RWPE2 (cell line): Measurements from ENCODE around the gene PCDHGA9.
"Not testable (repeated sequence)": the region's sequence is repeated elsewhere in the genome, so short reads cannot be mapped to it uniquely, and the experiment has no call there.

ENCODE experiments used
- ATAC-seq: fragments of 200-7000 bp; cut with Tn5 transposase; 3 replicates; pipeline ENCODE4 v1.9.1; 2021; ENCODE audit warnings: low read depth
- DNase-seq: peaks from one replicate; pipeline ENCODE4 v3.0.0-alpha.2; 2020; ENCODE audit warnings: low spot score
- H3K27ac ChIP-seq: fragments of 450-650 bp; 2 replicates; pipeline ENCODE4 v1.5.1; 2017; ENCODE audit warnings: mild to moderate bottlenecking; ENCODE audit not compliant: poor library complexity, severe bottlenecking
- H3K27me3 ChIP-seq: fragments of 250-450 bp; sonication (Bioruptor Pico); 2 replicates; pipeline ENCODE4 v1.5.1; 2021; ENCODE audit warnings: mild to moderate bottlenecking, moderate library complexity; ENCODE audit not compliant: insufficient read depth, poor library complexity, severe bottlenecking
- H3K36me3 ChIP-seq: fragments of 250-450 bp; sonication (Bioruptor Pico); 2 replicates; pipeline ENCODE4 v1.5.1; 2020; ENCODE audit warnings: low read depth, mild to moderate bottlenecking, moderate library complexity
- H3K4me1 ChIP-seq: fragments of 250-450 bp; sonication (Bioruptor Pico); 2 replicates; pipeline ENCODE4 v1.5.1; 2021; ENCODE audit warnings: mild to moderate bottlenecking, moderate library complexity; ENCODE audit not compliant: insufficient read depth, poor library complexity, severe bottlenecking
- H3K4me3 ChIP-seq: fragments of 250-450 bp; sonication (Bioruptor Pico); 2 replicates; pipeline ENCODE4 v1.5.1; 2021; ENCODE audit warnings: mild to moderate bottlenecking, moderate library complexity; ENCODE audit not compliant: severe bottlenecking
- H3K9me3 ChIP-seq: fragments of 250-450 bp; sonication (Bioruptor Pico); 2 replicates; pipeline ENCODE4 v1.5.1; 2021; ENCODE audit warnings: mild to moderate bottlenecking, moderate library complexity; ENCODE audit not compliant: severe bottlenecking
- TF ChIP-seq, protein P1 (sequence below): fragments of 450-650 bp; IDR thresholded peaks from one replicate; pipeline ENCODE4 v1.5.1; 2017; ENCODE audit warnings: mild to moderate bottlenecking, moderate library complexity; ENCODE audit not compliant: poor library complexity, severe bottlenecking

Gene PCDHGA9

GRCh38 chr5:141403387-141403786 is 809 bp downstream of the PCDHGA9 start:
- no peak overlapping the region for H3K27ac ChIP-seq
- H3K27me3 ChIP-seq = peaks cover 16% of the 10 kb centered on the region
- ATAC-seq (no peak), DNase-seq (no peak)
- H3K4me3 ChIP-seq = no peak overlapping the region
- peaks cover 14% of the 10 kb centered on the region for H3K36me3 ChIP-seq
- TF ChIP-seq, protein P1, sequence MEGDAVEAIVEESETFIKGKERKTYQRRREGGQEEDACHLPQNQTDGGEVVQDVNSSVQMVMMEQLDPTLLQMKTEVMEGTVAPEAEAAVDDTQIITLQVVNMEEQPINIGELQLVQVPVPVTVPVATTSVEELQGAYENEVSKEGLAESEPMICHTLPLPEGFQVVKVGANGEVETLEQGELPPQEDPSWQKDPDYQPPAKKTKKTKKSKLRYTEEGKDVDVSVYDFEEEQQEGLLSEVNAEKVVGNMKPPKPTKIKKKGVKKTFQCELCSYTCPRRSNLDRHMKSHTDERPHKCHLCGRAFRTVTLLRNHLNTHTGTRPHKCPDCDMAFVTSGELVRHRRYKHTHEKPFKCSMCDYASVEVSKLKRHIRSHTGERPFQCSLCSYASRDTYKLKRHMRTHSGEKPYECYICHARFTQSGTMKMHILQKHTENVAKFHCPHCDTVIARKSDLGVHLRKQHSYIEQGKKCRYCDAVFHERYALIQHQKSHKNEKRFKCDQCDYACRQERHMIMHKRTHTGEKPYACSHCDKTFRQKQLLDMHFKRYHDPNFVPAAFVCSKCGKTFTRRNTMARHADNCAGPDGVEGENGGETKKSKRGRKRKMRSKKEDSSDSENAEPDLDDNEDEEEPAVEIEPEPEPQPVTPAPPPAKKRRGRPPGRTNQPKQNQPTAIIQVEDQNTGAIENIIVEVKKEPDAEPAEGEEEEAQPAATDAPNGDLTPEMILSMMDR = no peak
- H3K4me1 ChIP-seq = peaks cover 3% of the 10 kb centered on the region
- peaks cover 33% of the 10 kb centered on the region for H3K9me3 ChIP-seq

- peak; percentile 73; the same call in 2 of the 3 replicates for ATAC-seq
- peaks cover 21% of the 10 kb centered on the region for H3K9me3 ChIP-seq
- TF ChIP-seq, protein P1 = peak; percentile 60
- H3K27me3 ChIP-seq, DNase-seq, H3K36me3 ChIP-seq, H3K27ac ChIP-seq, H3K4me1 ChIP-seq: not testable (repeated sequence)
- H3K4me3 ChIP-seq = peak within 1 kb of the TSS; percentile 9
These were observed 5.4 kb downstream of the PCDHGA9 start, which contains the start of gene PCDHGB6 for GRCh38 chr5:141407790-141408505. Gene PCDHGB6 (plus strand): TSS chr5:141408021. CDS start chr5:141408203, 182 bp downstream.

DNA sequence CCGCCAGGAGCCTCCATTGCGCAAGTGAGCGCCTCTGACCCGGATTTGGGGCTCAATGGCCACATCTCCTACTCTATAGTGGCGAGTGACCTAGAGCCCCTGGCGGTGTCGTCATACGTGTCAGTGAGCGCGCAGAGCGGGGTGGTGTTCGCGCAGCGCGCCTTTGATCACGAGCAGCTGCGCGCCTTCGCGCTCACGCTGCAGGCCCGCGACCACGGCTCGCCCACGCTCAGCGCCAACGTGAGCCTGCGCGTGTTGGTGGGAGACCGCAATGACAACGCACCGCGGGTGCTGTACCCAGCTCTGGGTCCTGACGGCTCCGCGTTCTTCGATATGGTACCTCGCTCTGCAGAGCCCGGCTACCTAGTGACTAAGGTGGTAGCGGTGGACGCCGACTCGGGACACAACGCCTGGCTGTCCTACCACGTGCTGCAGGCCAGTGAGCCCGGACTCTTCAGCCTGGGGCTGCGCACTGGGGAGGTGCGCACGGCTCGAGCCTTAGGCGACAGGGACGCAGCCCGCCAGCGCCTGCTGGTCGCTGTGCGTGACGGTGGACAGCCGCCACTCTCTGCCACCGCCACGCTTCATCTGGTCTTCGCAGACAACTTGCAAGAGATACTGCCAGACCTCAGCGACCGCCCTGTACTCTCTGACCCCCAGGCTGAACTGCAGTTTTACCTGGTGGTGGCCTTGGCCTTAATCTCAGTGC is 7.2 kb downstream of the PCDHGA9 start:
- Histone ChIP-seq H3K27me3 (peaks cover 4% of the 10 kb centered on the region), H3K36me3 (no peaks in the 10 kb centered on the region), H3K4me1 (peaks cover 3% of the 10 kb centered on the region), H3K27ac (no peak overlapping the region), H3K9me3 (peaks cover 32% of the 10 kb centered on the region), H3K4me3 (no peak overlapping the region)
- DNase-seq = no peak
- no peak for ATAC-seq
- TF ChIP-seq, protein P1 = no peak

DNA sequence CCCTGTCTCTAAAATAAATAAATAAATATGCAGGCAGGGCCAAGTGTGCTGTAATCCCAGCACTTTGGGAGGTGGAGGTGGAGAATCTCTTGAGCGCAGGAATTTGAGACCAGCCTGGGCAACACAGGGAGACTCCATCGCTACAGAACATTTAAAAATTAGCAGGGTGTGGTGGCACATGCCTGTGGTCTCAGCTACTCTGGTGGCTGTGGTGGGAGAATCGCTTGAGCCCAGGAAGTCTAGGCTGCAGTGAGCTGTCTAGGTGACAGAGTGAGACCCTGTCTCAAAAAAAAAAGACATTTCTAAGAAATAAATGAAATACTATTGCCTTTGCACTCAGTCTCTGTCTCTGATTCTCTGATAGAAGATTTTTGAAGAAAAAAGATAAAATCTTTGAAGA is 9.0 kb downstream of the PCDHGA9 start:
- H3K27me3 ChIP-seq = peaks cover 4% of the 10 kb centered on the region
- 0 out of 2 replicates have a peak, but pooled peaks cover under 1% of the 10 kb centered on the region for H3K36me3 ChIP-seq
- H3K27ac ChIP-seq = no peak overlapping the region
- peaks cover 3% of the 10 kb centered on the region for H3K4me1 ChIP-seq
- TF ChIP-seq, protein P1 = no peak
- no peak overlapping the region for H3K4me3 ChIP-seq
- peaks cover 32% of the 10 kb centered on the region for H3K9me3 ChIP-seq
- no peak for DNase-seq
- no peak for ATAC-seq
